A549 (cell line): ENCODE data around the gene HIVEP3. TPM values are rescaled to one million over a fixed set of nuclear protein-coding genes. Genes with fewer than 3 reads are reported as not detected.

Experiments used
- ATAC-seq, 2 experiments: fragments of 200-7000 bp in 1 of 2; fragments of >200 bp in 1 of 2; cut with Nextera tagmentation in 1 of 2; cut with Tn5 transposase in 1 of 2; 3 replicates each; pipeline versions ENCODE4 v1.8.0 to v1.9.1; 2018 to 2020; ENCODE audit warnings: mild to moderate bottlenecking in 1 of 2, moderate library complexity in 1 of 2
- CTCF ChIA-PET: fragments of 300-600 bp; sonication (Branson Sonifier 250); formaldehyde crosslinking; extraction: SDS; loops from one replicate; lab custom pipeline; 2021; ENCODE audit warnings: antibody characterized with exemption, inconsistent platforms; lab: Yijun Ruan, JAX
- POLR2A ChIA-PET: fragments of 350-600 bp; formaldehyde crosslinking; extraction: SDS; loops from one replicate; lab custom pipeline; 2021; ENCODE audit warnings: antibody characterized with exemption, inconsistent platforms; lab: Yijun Ruan, JAX
- DNase-seq, 2 experiments: peaks; one replicate each; pipeline versions ENCODE4 v3.0.0 to v3.0.0-alpha.2; 2011 to 2016; ENCODE audit warnings: low read depth in 1 of 2, low spot score in 1 of 2
- FAIRE-seq: peaks from 2 replicates; lab custom pipeline; 2011; peaks lifted over from hg19 to GRCh38; lab: Jason Lieb, UNC
- H3K27ac ChIP-seq, 2 experiments: fragments of >200 bp; sonication (Bioruptor Twin); formaldehyde crosslinking; 3 replicates each; pipeline ENCODE4 v1.5.1; 2016 to 2017
- H3K4me1 ChIP-seq: fragments of >200 bp; sonication (Bioruptor Twin); formaldehyde crosslinking; 3 replicates; pipeline ENCODE4 v1.6.1; 2016
- H3K4me2 ChIP-seq: fragments of >200 bp; sonication (Bioruptor Twin); formaldehyde crosslinking; 3 replicates; pipeline ENCODE4 v1.6.1; 2016
- H3K4me3 ChIP-seq: fragments of >200 bp; sonication (Bioruptor Twin); formaldehyde crosslinking; 3 replicates; pipeline ENCODE4 v1.5.1; 2016
- H3K9me3 ChIP-seq: fragments of >200 bp; sonication (Bioruptor Twin); formaldehyde crosslinking; 3 replicates; pipeline ENCODE4 v1.6.1; 2016
- BHLHE40 ChIP-seq: IDR thresholded peaks from 2 replicates; pipeline ENCODE4 v1.6.1; 2012; ENCODE audit warnings: low read depth, low read length, inconsistent platforms
- CBX2 ChIP-seq: fragments of 200-600 bp; sonication (generic); IDR thresholded peaks from 2 replicates; pipeline ENCODE4 v1.6.1; 2016; ENCODE audit warnings: low read depth, mild to moderate bottlenecking, borderline replicate concordance
- CBX8 ChIP-seq: fragments of 200-600 bp; sonication (generic); IDR thresholded peaks from 2 replicates; pipeline ENCODE4 v1.6.1; 2016
- CEBPB ChIP-seq, 2 experiments: fragments of >200 bp in 1 of 2; sonication (Bioruptor Twin) in 1 of 2; formaldehyde crosslinking in 1 of 2; IDR thresholded peaks; 2 replicates each; pipeline ENCODE4 v1.6.1; 2012 to 2016
- EHF ChIP-seq: fragments of 250-450 bp; sonication (Bioruptor Pico); IDR thresholded peaks from 2 replicates; pipeline ENCODE4 v1.5.0; 2020; ENCODE audit warnings: mild to moderate bottlenecking
- EHMT2 ChIP-seq: fragments of 200-600 bp; sonication (generic); IDR thresholded peaks from 2 replicates; pipeline ENCODE4 v1.6.1; 2016; ENCODE audit warnings: antibody characterized with exemption, low read depth, mild to moderate bottlenecking, moderate library complexity
- ESRRA ChIP-seq: fragments of 150-350 bp; IDR thresholded peaks from 2 replicates; pipeline ENCODE4 v1.6.1; 2014; ENCODE audit warnings: mild to moderate bottlenecking, low read length, borderline replicate concordance
- HDAC2 ChIP-seq: fragments of 200-600 bp; sonication (generic); IDR thresholded peaks from 2 replicates; pipeline ENCODE4 v1.6.1; 2016
- HOXB13 ChIP-seq: fragments of 250-450 bp; sonication (Bioruptor Pico); IDR thresholded peaks from 2 replicates; pipeline ENCODE4 v1.5.0; 2020; ENCODE audit warnings: low read depth, mild to moderate bottlenecking, moderate library complexity
- JUN ChIP-seq, 2 experiments: fragments of >200 bp; sonication (Bioruptor Twin); formaldehyde crosslinking; IDR thresholded peaks; 2 replicates in 1 of 2; 3 replicates in 1 of 2; pipeline ENCODE4 v1.6.1; 2016 to 2017
- KDM1A ChIP-seq: fragments of 200-600 bp; sonication (generic); IDR thresholded peaks from 2 replicates; pipeline ENCODE4 v1.6.1; 2016; ENCODE audit warnings: low read depth, mild to moderate bottlenecking
- MAFK ChIP-seq: fragments of 450-650 bp; IDR thresholded peaks from 2 replicates; pipeline ENCODE4 v1.6.1; 2014; ENCODE audit not compliant: partially characterized antibody
- MYC ChIP-seq: IDR thresholded peaks from 2 replicates; pipeline ENCODE4 v1.6.1; 2012; ENCODE audit warnings: mild to moderate bottlenecking, inconsistent platforms, low read length, improper control_type of control experiment, borderline replicate concordance
- NFE2L2 ChIP-seq: fragments of 150-350 bp; conservative IDR thresholded peaks from 2 replicates; pipeline ENCODE4 v1.6.1; 2014; ENCODE audit warnings: low read length
- NR3C1 ChIP-seq: fragments of >200 bp; sonication (Bioruptor Twin); formaldehyde crosslinking; IDR thresholded peaks from 3 replicates; pipeline ENCODE4 v1.6.1; 2017
- POLR2A ChIP-seq: IDR thresholded peaks from 2 replicates; pipeline ENCODE4 v1.6.1; 2012; ENCODE audit warnings: mild to moderate bottlenecking, low read length
- POLR2AphosphoS2 ChIP-seq: conservative IDR thresholded peaks from 2 replicates; pipeline ENCODE4 v1.6.1; 2012; ENCODE audit warnings: low read length, improper control_type of control experiment, inconsistent platforms
- RCOR1 ChIP-seq: fragments of 150-350 bp; IDR thresholded peaks from 2 replicates; pipeline ENCODE4 v1.6.1; 2014; ENCODE audit warnings: antibody characterized with exemption, low read length, low read depth
- SREBF2 ChIP-seq: fragments of 450-650 bp; IDR thresholded peaks from 2 replicates; pipeline ENCODE4 v1.6.1; 2014; ENCODE audit warnings: mild to moderate bottlenecking, moderate library complexity
- WGBS: methylation state at CpG from one replicate; pipeline ENCODE4 v1.1.6; 2017; ENCODE audit errors: missing lambda C conversion rate; 5-methylcytosine and 5-hydroxymethylcytosine counted together
- polyA plus RNA-seq, 4 experiments: library from polyadenylated mRNA; depleted of rRNA in 3 of 4; stranded (reverse); fragments of >200 nt; fragmentation: RNase III in 1 of 4; extraction: RNeasy Plus Mini Kit Qiagen cat#74134 plus additional on column Dnase treatment in 1 of 4; gene quantifications; 2 replicates in 3 of 4; 3 replicates in 1 of 4; pipeline ENCODE4 v1.2.3, GENCODE V29; 2011 to 2017
- TF ChIP-seq, protein P1 (sequence below): fragments of 250-450 bp; sonication (Bioruptor Pico); IDR thresholded peaks from 2 replicates; pipeline ENCODE4 v1.5.0; 2021; ENCODE audit warnings: mild to moderate bottlenecking, moderate library complexity, borderline replicate concordance
- TF ChIP-seq, protein P2 (sequence below): IDR thresholded peaks from 2 replicates; pipeline ENCODE4 v1.6.1; 2012

The HIVEP3 gene
- polyA plus RNA-seq, 2 of the 4 experiments (the other 2 are of a cell fraction), result 1.5 to 2.0 TPM

GRCh38 chr1:41640756-41641474 is 277.8 kb downstream of the HIVEP3 start:
- POLR2A ChIA-PET, result no interaction called here
- TF ChIP-seq SREBF2, result no peak
- TF ChIP-seq HOXB13, result no peak
- no peak for ATAC-seq
- Histone ChIP-seq H3K4me1 (no peaks in the 10 kb centered on the region), H3K9me3 (no peaks in the 10 kb centered on the region), H3K4me3 (no peak overlapping the region), H3K4me2 (no peak overlapping the region), H3K27ac (no peak overlapping the region)
- WGBS, result 87% methylated on average over 8 of the region's 8 CpGs
- CTCF ChIA-PET, result interaction anchor here (1.0 kb wide), 1 partner anchor 9 kb away, joined by 3 read pairs; no protein-coding TSS in a partner anchor
- no peak for DNase-seq
- no peak for FAIRE-seq

DNA sequence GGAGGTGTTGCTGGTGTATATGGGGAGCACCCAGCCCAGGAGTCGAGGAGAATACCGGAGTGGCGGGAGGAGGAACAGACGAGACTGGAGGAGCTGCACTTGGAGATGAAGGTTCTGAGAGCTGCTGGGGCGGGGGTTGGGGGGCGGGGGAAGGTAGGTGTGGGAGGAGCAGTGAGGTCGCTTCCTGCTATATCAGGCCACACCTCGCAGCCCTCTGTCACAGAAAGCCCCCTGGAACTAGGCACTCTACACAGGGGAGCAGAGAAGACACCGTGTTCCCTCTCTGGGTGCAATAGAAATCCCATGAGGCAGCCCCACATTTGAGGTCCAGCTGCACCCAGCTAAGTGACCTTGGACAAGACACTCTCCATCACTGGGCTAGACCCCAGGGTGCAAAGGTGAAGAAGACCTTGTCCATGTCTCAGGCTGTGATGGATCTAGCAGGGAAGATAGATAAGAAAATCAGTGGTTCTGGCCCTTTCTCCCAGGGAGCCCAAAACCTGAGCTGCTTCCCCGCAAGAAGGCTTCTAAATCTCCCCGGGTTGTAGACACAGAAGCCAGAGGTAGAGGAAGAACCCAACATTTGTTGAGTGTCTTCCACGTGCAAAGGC is 278.5 kb downstream of the HIVEP3 start:
- POLR2A ChIA-PET, result no interaction called here

DNA sequence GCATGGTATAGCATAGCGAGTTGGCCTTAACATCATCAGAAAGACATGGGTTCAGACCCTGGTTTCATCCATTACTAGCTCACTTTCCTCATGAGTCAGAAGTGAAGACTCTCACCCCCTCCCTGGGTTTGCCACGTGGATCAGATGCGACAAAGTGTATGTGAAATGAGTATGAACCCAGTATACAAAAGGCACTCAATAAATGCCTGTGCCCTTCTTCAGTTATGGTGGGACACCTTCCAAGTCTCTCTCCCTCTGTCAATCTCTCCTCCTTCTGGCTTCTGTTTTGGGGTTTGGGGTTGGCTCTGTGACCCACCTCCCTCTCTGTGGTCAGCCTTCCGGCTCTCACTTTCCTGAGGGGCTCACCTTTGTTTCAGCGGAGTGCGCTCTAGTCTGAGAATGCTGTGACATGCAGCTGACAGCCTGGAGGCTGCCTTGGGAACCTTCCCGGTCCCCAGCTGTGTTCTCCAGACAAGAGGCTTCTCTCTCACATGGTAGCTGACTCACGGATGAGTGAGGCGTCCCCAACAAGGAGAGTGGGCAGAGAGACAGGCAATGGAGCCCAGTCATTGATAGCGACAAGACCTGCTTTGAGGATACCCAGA is 279.3 kb downstream of the HIVEP3 start:
- H3K4me1 ChIP-seq, result no peaks in the 10 kb centered on the region
- POLR2A ChIA-PET, result no interaction called here
- H3K9me3 ChIP-seq, result no peaks in the 10 kb centered on the region
- H3K27ac ChIP-seq, result no peak overlapping the region
- TF ChIP-seq KDM1A, result no peak
- no peak for TF ChIP-seq NFE2L2
- no peak for TF ChIP-seq NR3C1
- TF ChIP-seq, protein P1, sequence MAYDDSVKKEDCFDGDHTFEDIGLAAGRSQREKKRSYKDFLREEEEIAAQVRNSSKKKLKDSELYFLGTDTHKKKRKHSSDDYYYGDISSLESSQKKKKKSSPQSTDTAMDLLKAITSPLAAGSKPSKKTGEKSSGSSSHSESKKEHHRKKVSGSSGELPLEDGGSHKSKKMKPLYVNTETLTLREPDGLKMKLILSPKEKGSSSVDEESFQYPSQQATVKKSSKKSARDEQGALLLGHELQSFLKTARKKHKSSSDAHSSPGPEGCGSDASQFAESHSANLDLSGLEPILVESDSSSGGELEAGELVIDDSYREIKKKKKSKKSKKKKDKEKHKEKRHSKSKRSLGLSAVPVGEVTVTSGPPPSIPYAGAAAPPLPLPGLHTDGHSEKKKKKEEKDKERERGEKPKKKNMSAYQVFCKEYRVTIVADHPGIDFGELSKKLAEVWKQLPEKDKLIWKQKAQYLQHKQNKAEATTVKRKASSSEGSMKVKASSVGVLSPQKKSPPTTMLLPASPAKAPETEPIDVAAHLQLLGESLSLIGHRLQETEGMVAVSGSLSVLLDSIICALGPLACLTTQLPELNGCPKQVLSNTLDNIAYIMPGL (CRISPR knock-in tag), result no peak
- TF ChIP-seq EHF, result no peak
- no peak for TF ChIP-seq ESRRA
- no peak overlapping the region for H3K4me2 ChIP-seq
- DNase-seq (no peak), FAIRE-seq (no peak), ATAC-seq (no peak)
- CTCF ChIA-PET, result no interaction called here
- H3K4me3 ChIP-seq, result no peak overlapping the region
- 77% methylated on average over 10 of the region's 10 CpGs for WGBS

More for the DNA sequence above, 278.5 kb downstream of the HIVEP3 start:
- DNase-seq (no peak), FAIRE-seq (no peak), ATAC-seq (no peak)
- no peaks in the 10 kb centered on the region for H3K4me1 ChIP-seq
- CTCF ChIA-PET, result no interaction called here
- no peak overlapping the region for H3K4me3 ChIP-seq
- no peak overlapping the region for H3K27ac ChIP-seq
- WGBS, result 56% methylated on average over 9 of the region's 12 CpGs
- H3K4me2 ChIP-seq, result no peak overlapping the region
- H3K9me3 ChIP-seq, result no peaks in the 10 kb centered on the region
- TF ChIP-seq, protein P2, sequence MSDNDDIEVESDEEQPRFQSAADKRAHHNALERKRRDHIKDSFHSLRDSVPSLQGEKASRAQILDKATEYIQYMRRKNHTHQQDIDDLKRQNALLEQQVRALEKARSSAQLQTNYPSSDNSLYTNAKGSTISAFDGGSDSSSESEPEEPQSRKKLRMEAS, result no peak
- no peak for TF ChIP-seq NFE2L2
- TF ChIP-seq JUN (IDR thresholded peaks at IDR 0.05), result no peak
- TF ChIP-seq CBX8, result no peak
- no peak for TF ChIP-seq POLR2A
- no peak for TF ChIP-seq CBX2
- TF ChIP-seq ESRRA, result no peak
- TF ChIP-seq POLR2AphosphoS2, result no peak
- TF ChIP-seq BHLHE40, result no peak
- TF ChIP-seq MAFK, result no peak
- TF ChIP-seq CEBPB (IDR thresholded peaks at IDR 0.05), result no peak
- TF ChIP-seq MYC, result no peak
- TF ChIP-seq EHMT2, result no peak
- TF ChIP-seq HDAC2, result no peak
- TF ChIP-seq RCOR1, result no peak
